Activated naive CD4-positive, alpha-beta T cell (primary cell): ENCODE measurements around the gene MROH2A.
"Not testable (repeated sequence)": the region's sequence is repeated elsewhere in the genome, so short reads cannot be mapped to it uniquely, and the experiment has no call there.

ENCODE experiments used
- DNase-seq, 4 experiments: peaks; one replicate each; lab custom pipeline; 2025; lab: John Stamatoyannopoulos, UW

MROH2A gene

GRCh38 chr2:233858331-233858730, 80.2 kb downstream of the MROH2A start:
- DNase-seq, result no peak

- no peak for DNase-seq
These were observed 84.2 kb downstream of the MROH2A start for GRCh38 chr2:233862261-233862768.

- no peak for DNase-seq
These were observed 87.7 kb downstream of the MROH2A start for GRCh38 chr2:233865838-233866237.

GRCh38 chr2:233866479-233866878, 88.3 kb downstream of the MROH2A start:
- DNase-seq, result no peak

DNA sequence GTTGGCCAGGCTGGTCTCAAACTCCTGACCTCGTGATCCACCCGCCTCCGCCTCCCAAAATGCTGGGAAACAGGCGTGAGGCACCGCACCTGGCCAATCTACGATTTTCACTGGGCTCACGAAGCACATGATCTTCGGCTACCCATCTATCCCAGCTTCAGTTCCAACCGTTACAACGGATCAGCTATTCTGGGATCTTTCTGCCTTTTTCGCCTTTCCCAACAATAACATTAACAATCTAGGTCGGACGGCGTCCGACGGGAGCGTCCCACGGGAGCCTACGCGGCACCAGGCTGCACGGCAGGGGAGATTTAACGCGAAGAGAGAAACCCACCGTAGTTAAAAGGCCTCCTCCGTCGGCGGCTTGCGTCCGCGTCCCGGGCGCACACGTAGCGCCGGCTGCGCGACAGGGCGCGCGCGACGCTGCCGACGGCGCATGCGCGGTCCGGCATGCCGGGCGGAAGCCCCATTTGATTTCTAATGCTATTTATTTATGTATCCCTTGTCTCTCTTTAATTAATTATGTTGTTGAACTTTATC, 89.9 kb downstream of the MROH2A start, which contains the start of gene MSL3B:
TSS of gene MSL3B (minus strand) at position 394 of the 540 bp plus-strand sequence.
- DNase-seq, result peak in 3 of 4 experiments; percentile 17 to 47 (median 21)

GRCh38 chr2:233871432-233871831, 93.3 kb downstream of the MROH2A start:
- DNase-seq, result no peak

DNA sequence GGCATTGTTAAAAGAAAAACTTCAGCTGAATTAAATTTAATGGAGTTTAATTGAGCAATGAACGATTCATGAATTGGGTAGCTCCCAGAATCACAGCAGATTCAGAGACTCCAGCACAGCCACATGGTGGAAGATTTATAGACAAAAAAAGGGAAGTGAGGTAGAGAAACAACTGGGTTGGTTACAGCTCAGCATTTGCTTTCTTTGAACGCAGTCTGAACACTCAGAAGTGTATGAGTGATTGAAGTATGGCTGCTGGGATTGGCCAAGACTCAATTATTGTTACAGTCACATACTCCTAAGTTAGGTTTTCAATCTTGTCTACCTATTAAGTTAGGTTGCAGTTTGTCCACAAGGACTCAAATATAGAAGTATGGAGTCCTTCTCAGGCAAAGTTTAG, 94.0 kb downstream of the MROH2A start:
- not testable (repeated sequence) for DNase-seq

DNA sequence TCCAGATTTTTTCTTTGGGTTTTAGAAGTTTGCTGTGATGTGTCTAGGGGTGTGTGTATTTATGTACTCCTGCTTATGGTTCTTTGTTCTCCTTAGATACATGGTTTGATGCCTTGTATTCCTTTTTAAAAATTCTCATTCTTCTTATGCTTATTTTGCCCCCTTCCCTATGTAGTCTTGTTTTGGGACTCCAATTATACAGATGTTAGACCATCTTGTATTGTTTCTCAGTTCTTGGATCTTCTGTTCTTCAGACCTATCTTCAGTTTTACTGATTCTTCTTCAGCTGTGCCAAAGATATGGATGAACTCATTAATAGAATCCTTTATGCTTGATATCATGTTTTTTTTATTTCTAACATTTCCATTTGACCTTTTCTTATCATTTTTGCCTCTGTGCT, 104.2 kb downstream of the MROH2A start:
- DNase-seq, result no peak
